HG03565 (cell line): ENCODE data around the gene MTMR3.
"Not testable (repeated sequence)": the region's sequence is repeated elsewhere in the genome, so short reads cannot be mapped to it uniquely, and the experiment has no call there.

Source experiments
- ATAC-seq: cut with Tn5 transposase; IDR thresholded peaks from one replicate; pipeline ENCODE4 v1.9.1; 2021; ENCODE audit warnings: mild to moderate bottlenecking, moderate library complexity; ENCODE audit not compliant: unreplicated experiment

The MTMR3 gene

DNA sequence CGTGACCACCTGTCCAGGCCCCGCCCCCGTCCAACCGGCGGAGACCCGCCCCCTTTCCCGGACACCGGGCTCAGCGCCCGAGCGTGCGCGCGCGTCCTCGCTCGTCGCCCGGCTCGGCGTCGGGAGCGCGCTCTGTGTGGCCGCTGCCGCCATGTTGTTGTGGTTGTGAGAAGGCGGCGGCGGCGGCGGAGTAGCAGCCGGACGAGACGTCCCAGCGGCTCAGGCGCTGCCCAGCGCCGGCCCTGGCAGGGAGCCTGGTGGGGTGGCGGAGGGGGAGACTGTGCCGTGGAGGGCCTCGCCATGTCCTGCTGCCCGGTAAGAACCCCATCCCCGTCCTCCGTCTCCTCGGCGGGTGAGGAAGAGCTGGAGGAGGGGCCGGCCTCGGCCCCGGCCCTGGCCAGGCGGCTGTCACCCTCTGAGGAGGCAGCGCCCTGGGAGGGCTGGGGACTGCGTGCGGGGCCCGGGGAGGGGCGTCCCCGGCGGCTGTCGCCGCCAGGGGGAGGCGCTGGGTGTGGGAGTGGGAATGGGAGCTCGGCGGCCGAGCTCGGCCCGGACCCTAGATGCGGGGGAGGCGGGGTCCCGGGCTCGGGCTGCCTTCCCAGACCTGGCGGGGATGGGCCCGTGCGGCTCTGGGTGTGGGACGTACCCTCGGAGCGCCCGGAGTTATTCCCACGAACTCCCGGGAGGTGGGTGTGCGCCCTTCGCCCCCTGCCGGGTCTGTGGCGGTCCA is at the start of gene MTMR3:
Gene MTMR3, plus strand, starts transcription at position 130 of the 730 bp plus-strand sequence. CDS start 87,886 bp downstream, outside the sequence.
- ATAC-seq, result peak; percentile 62

DNA sequence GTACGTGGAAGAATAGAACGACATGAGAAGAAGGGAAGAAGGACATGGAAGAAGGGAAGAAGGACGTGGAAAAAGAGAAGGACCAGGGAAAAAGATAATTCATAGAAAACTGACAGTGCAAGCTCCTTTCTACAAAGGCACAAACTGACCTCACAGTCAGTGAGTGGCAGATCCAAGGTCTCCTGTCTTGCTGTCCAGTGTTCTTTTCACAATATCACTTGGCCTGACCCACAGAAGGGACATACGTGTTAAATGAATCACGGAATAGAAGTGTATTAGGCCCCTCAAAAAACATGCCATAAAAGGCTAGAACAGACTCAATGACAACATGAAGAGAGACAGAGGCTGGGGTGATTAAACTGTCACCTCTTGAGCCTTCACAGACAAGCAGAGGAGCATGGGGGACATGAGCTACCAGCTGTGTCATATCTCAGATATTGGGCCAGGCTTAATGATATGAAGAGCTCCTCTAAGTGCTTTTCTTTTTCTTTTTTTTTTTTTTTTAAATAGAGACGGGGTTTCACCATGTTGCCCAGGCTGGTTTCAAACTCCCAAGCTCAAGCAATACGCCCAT is 49.5 kb upstream of the MTMR3 start:
- ATAC-seq, result no peak

DNA sequence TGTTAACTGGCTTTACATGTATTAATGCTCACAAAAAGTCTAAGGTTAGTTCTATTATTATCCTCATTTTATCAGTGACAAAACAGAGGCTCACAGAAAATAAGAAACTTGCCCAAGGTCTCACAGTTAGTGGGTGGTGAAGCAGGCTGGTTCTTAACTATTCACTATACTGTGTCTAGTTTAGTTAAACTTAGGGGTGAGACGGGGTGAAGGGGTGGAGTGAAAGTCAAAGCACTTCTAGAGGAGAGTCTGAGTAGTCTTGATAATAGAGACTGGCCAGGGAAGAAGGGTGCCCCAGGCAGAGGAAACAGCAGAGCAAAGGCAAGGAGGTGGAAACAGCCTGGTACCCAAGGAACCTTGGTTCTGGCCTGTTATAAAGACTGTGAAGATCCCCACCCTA is 48.9 kb upstream of the MTMR3 start:
- no peak for ATAC-seq

DNA sequence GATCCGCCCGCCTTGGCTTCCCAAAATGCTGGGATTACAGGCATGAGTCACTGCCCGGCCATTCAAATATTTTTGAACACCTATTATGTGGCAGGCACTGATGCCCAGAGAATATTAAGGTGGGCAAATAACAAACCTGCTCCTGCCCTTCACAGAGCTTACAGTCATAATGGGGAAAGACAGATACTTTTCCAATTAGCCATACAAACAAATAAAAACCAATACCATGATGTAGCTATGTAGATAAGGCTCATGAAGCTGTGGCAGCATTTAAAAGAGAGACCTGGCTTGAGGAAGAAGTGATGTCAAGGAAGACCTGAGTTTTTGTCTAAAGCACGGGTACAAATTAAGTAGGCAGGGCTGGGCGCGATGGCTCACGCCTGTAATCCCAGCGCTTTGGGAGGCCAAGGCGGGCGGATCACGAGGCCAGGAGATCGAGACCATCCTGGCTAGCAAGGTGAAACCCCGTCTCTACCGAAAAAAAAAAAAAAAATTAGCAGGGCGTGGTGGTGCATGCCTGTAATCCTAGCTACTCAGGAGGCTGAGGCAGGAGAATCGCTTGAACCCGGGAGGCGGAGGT is 46.1 kb upstream of the MTMR3 start:
- ATAC-seq, result not testable (repeated sequence)

DNA sequence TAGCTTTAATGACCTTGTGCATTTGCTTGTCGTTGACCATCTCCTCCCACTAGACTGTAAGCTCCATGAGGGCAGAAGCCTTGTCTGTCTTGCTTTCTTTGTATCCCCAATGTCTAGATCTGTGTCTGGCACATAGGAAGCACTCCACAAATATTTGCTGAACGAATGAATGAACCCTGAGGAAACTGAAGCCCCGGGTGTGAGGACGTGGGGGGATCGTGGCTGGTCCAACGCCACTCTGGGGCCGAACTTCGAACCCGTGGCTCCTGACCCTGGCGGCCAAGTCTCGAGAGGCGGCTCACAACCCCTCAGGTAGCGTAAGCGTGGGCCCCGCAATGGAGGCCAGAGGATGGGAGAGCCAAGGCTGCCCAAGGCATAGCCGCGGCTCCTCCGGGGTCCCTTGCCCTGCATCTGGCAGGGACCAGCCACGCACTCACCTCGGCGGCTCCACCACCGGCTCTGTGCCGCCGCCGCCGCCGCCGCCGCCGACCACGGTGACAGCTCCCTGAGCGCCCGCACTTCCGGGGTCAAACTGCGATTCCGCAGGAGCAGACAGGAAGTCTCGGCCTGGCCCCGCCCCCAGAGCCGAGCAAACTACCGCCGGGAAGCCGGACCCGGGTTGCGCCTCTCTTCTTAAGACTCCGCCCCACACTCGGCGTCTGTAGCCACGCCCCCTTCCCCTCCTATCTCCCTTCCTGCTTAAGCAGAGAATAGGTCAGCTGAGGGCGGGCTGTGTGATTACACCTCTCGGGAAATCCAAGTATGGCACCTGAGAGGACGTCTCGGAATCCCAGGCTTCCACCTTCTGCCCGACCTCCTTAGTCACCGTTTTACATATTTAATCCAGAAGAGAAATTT is 45.0 kb upstream of the MTMR3 start, which contains the start of gene ASCC2:
Gene ASCC2, minus strand, starts transcription at position 534 of the 858 bp plus-strand sequence. CDS start 5,949 bp downstream, outside the sequence.
- peak; percentile 82 for ATAC-seq

DNA sequence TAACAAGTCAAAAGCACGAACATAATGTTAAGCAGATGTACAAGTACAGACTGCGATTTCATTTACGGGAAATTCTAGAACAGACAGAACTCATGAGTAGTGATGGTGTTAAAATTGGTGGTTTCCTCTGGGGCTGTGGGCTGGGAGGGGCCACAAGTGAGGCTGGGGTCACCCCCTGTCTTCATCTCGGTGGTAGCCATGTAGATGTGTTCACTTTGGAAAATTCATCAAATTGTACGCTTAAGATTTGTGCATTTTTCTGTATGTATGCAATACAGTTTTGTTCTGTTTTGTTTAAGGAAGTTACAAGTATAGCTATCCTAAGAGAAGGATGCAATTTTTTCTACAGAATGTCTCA is 44.4 kb upstream of the MTMR3 start:
- ATAC-seq, result no peak

DNA sequence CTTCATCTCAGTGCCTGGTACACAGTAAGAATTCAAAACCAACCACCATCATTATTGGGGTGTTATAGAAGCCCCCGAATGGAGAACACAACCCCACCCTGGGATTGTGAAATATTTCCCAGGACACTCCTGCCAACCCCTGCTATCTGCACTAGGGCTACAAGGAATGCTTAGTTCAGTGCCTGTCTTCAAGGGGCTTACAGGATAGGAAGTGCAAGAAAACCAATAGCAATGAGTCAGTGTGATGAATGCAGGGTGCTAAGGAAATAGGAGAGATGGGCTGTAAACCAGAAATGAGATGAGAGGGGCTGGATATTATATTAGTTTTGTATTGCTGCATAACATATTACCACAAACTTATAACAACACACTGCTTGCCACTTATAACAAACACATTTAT is 43.9 kb upstream of the MTMR3 start:
- ATAC-seq, result no peak

DNA sequence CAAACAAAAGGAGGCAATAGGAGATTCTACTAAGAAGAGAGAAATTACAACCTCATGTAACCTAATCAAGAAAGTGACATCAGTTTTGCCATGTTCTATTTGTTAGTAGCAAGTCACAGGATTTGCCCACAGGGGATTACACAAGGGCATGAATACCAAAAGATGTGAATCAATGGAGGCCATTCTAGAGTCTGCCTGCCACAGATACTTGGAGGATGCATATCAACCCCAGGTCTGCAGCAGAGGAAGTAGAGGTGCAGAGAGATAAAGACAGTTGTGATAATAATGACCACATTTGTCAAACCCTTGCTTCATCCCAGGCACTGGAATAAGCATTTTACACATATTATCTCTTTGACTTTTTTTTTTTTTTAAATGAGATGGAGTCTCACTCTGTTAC is 42.5 kb upstream of the MTMR3 start:
- ATAC-seq, result no peak

DNA sequence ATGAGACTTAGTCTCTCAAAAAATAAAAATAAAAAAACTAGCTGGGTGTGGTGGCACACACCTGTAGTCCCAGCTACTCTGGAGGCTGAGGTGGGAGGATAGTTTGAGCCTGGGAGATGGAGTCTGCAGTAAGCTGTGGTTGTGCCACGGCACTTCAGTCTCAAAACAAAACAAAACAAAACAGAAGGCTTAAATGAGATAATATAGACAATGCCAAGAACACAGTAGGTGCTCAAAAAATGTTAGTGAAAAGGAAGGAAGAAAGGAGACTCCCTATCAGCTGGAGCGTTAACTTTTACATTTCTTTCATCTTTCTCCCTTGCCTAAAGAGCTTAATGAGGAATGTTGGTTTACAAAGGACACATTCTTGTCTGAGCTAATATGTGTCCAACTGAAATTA is 40.8 kb upstream of the MTMR3 start:
- no peak for ATAC-seq

DNA sequence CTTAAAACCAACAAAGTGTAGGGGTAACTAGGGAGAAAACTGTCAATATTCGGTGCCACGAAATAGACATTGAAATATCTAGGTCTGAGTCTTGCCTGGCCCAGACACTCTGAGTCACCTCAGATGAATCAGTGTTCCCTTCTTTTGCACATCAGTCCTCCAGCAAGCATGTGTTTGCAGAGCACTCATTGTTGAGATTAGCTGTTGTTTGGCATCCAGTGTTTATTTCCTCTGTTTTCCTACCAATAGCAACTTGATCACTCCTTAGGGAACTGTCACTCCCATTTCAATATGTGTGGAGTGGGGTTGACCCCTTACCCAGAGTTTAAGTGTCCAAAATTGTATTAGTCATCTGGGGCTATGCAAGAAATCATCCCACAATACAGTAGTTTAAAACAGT is 40.2 kb upstream of the MTMR3 start:
- no peak for ATAC-seq

DNA sequence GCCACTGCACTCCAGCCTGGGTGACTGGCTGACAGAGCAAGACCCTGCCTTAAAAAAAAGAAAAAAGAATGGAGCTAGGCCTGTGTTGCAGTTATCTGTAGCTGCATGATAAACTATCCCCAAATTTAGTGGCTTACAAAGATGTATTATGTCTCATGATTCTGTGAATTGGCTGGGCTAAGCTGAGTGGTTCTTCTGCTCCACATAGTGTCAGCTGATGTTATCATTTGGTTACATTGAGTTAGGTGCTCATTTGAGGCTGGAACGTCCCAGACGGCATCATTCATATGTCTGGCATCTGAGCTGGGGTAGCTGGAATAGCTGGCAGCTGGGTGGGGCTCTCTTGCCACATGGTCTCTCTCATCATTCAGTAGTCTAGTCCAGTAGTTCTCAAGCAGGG is 36.7 kb upstream of the MTMR3 start:
- no peak for ATAC-seq

DNA sequence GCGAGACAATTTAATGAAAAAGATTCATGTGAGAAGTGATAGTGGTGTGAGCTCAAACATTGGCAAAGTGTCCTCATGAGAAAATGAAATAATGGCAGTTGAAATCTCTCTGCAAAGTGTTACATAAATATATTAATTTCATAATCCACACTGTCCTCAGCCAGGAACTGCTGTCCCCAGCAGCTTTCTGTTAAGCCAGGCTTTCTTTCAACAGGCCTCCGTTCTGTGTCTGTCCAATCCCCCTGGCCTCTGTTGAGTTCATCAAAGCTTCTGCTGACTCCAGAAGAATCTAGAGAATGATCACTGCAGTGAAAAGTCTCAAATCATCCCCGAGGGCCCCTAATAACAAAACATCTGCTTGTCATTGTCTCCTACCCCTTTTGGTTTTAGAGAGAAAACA is 34.9 kb upstream of the MTMR3 start:
- no peak for ATAC-seq

DNA sequence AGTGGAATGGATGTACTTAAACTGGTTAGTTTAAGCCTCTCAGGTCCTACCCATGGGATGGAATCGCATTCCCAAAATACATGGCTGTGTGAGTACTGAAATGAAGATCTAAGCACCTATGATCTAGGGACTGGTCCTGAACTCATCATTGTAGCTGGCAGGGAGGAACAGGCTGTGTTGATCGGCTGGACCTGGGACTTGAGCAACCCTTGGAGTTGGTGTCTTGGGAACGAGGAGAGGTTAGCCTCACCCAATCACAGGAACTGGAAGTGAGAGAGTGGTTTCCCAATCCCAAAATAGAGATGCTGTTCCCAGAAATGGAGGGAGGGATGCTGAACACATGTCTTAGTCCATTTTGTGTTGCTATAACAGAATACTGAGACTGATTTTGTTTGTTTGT is 28.5 kb upstream of the MTMR3 start:
- no peak for ATAC-seq

DNA sequence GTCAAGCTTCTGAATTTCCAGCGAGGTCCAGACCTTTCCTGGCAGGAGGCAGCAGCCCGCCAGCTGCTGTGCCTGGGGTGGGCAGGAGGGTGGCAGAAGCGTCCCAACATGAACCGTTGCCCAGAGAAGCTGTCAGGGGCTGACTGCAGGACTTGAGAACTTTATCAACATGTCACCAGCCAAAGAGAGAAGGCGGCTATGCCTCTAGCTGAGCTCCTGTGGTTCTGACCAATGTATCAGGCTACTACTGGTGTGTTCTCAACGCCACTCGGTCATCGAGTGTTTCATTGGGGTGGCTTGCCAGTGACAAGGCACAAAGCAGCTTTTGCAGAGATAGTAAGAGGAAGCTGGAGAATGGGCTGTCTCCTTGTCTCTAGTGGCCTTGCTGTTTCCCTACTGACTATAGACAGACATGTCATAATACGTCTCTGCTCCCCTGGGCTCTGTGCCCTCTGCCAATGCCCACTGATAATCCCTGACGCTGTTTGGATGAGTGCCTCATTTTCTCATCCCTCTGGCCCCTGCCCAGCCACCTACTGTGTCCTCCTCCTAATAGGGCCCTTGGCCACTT is 27.3 kb upstream of the MTMR3 start:
- no peak for ATAC-seq

DNA sequence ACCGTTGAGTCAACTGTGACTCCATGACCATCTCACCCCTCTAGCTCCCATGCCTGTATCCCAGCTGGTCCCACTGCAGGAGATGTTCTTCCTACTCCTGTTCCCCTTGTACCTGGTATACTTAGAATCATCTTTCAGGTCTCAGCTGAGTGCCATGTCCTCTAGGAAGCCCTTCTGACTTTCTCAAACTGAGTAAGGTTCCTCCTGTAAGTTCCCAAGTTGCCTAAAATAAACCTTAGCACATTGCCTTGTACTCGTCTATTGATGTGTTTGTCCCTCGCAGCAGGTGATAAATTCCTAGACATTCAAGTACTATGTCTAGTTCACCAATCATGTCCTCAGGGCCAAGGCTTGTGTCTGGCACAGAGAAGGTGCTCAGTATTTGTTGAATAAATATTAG is 26.5 kb upstream of the MTMR3 start:
- no peak for ATAC-seq

DNA sequence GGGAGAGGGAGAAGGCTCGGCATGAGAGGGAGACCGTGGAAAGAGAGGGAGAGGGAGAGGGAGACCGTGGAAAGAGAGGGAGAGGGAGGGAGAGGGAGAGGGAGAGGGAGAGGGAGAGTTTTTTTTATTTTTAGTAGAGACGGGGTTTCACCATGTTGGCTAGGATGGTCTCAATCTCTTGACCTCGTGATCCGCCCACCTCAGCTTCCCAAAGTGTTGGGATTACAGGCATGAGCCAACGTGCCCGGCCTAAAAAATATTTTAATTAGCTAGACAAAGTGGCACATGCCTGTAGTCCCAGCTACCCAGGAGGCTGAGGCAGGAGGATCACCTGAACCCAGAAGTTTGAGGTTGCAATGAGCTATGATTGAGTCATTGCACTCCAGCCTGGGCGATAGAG is 23.9 kb upstream of the MTMR3 start:
- not testable (repeated sequence) for ATAC-seq

DNA sequence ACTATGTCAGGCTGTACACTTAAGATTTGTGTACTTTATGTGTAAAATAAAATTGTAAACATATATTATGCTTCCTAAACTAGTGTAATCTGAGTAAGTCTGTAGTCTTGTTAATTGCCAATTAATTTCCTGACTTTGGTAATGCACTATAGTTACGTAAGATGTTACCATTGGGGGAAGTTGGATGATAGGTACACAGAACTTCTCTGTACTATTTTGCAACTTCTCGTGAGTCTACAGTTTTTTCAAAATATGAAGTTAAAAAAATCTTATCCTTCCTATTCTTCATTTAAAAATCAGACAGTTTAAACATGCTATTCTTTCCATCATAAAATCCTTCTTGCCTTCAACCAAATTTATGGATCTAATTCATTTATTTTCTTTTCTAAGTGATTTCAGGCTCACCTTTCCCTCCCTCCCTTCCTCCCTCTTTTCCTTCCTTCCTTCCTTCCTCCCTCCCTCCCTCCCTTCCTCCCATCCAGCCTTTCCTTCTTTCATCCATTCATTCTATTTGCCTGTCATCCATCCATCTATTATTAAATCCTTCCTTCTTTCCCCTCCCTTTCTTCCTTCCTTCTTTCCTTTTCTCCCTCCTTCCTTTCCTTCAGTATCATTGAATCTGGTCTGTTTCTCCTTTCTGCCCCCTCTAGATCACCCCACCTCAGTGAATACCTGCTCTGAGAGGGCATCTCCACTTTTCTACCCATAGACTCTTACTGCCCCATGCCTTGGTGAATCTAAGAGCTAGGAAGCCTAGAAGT is 22.8 kb upstream of the MTMR3 start:
- no peak for ATAC-seq

DNA sequence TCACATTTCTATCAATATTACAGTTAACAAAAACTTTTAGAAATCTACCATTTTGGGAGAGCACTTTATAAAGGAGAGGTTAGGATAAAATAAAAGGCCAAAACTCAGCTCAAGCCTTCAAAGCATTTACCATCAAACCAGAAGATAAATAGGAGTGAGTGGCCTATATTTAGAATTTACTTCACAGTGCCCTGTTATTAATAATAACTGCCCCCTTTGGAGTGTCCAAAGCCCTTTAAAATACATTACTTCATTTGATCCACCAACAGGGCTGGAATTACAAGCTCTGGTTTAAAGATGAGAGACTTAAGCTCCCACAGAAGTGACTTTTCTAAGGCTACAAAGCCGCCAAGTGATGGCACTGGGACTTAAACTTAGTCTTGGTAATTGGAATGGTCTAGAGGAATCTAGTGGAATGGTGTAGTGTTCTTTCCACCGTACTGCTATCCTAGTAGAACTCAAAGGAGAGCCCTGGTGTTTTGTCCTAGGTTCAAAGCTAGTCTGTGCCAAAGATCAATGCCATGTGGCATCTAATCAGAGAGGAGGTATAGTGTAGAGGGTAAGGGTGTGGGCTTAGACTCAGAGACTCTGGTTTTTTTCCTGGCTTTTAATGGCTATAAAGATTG is 21.2 kb upstream of the MTMR3 start:
- ATAC-seq, result no peak

DNA sequence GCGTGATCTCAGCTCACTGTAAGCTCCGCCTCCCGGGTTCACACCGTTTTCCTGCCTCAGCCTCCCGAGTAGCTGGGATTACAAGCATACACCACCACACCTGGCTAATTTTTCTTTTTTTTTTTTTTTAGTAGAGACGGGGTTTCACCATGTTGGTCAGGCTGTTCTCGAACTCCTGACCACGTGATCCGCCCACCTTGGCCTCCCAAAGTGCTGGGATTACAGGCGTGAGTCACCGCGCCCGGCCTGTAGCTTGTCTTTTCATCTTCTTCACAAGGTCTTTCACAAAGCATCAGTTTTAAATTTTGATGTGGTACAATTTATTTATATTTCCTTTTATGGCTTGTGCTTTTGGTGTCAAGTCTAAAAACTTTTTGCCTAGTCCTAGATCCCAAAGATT is 17.4 kb upstream of the MTMR3 start:
- ATAC-seq, result not testable (repeated sequence)

DNA sequence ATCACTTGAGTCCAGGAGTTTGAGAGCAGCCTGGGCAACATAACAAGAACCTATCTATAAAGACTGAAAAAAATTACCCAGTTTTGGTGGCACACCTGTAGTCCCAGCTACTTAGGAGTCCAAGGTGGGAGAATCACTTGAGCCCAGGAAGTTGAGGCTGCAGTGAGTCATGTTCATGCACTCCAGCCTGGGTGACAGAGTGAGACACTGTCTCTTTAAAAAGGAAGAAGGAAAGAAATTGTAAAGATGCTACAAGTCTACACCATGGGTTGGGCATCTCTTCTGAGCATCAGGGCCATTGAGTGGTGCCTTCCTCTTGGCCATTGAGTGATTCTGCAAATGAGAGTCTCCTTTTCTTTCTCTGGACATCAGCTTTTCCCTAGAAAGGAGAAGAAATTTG is 15.7 kb upstream of the MTMR3 start:
- ATAC-seq, result no peak
